Neural crest cell (in vitro differentiated cells): ENCODE data around the gene RNF212. TPM values are rescaled to one million over a fixed set of nuclear protein-coding genes. Genes with fewer than 3 reads are reported as not detected.

ENCODE experiments used
- DNase-seq: peaks from one replicate; pipeline ENCODE4 v3.0.0; 2021; ENCODE audit warnings: low read depth, mixed read lengths, low spot score
- H3K27ac Mint-ChIP-seq: one replicate; pipeline ENCODE4 v1.8.0; 2021; ENCODE audit warnings: mild to moderate bottlenecking, mixed read lengths; ENCODE audit not compliant: unreplicated experiment
- H3K27me3 Mint-ChIP-seq: 2 replicates; pipeline ENCODE4 v1.8.0; 2021; ENCODE audit warnings: low read depth, mild to moderate bottlenecking, mixed read lengths
- H3K36me3 Mint-ChIP-seq: 2 replicates; pipeline ENCODE4 v1.8.0; 2021; ENCODE audit warnings: low read depth, mild to moderate bottlenecking, mixed read lengths
- H3K4me1 Mint-ChIP-seq: 2 replicates; pipeline ENCODE4 v1.8.0; 2021; ENCODE audit warnings: mixed read lengths
- H3K4me3 Mint-ChIP-seq: one replicate; pipeline ENCODE4 v1.8.0; 2021; ENCODE audit warnings: mild to moderate bottlenecking, mixed read lengths
- H3K9me3 Mint-ChIP-seq: 2 replicates; pipeline ENCODE4 v1.8.0; 2021; ENCODE audit warnings: mixed read lengths
- total RNA-seq: library from RNA; stranded (reverse); gene quantifications from 2 replicates; pipeline ENCODE4 v1.2.1, GENCODE V29; 2021
- TF ChIP-seq, protein P1 (sequence below): fragments of 200-600 bp; sonication (generic); conservative IDR thresholded peaks from 2 replicates; pipeline ENCODE4 v1.5.0; 2021; ENCODE audit warnings: antibody characterized with exemption, mild to moderate bottlenecking

RNF212 gene
- total RNA-seq, 1 donor from 2014 or later, result 2.7 TPM

DNA sequence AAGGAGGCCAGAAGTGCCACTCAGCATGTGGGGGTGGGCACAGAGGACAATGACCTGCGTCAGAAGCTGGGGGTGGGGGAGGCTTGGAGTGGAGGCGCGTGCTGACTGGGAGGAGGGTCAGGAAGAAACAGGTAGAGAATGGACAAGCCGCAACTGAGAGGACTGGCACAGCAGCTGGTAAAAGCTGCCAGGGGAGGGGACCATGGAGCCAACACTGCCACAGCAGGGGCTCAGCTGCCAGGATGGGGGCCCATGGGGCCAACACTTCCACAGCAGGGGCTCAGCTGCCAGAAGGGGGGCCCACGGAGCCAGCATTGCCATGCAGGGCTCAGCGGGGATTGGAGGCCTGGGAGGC is 19.1 kb downstream of the RNF212 start:
- H3K36me3 Mint-ChIP-seq, result peaks cover under 1% of the 10 kb centered on the region
- no peaks in the 10 kb centered on the region for H3K27me3 Mint-ChIP-seq
- no peak overlapping the region for H3K4me3 Mint-ChIP-seq
- no peaks in the 10 kb centered on the region for H3K4me1 Mint-ChIP-seq
- no peak for DNase-seq
- H3K9me3 Mint-ChIP-seq, result peaks cover 2% of the 10 kb centered on the region
- no peak overlapping the region for H3K27ac Mint-ChIP-seq
- TF ChIP-seq, protein P1, sequence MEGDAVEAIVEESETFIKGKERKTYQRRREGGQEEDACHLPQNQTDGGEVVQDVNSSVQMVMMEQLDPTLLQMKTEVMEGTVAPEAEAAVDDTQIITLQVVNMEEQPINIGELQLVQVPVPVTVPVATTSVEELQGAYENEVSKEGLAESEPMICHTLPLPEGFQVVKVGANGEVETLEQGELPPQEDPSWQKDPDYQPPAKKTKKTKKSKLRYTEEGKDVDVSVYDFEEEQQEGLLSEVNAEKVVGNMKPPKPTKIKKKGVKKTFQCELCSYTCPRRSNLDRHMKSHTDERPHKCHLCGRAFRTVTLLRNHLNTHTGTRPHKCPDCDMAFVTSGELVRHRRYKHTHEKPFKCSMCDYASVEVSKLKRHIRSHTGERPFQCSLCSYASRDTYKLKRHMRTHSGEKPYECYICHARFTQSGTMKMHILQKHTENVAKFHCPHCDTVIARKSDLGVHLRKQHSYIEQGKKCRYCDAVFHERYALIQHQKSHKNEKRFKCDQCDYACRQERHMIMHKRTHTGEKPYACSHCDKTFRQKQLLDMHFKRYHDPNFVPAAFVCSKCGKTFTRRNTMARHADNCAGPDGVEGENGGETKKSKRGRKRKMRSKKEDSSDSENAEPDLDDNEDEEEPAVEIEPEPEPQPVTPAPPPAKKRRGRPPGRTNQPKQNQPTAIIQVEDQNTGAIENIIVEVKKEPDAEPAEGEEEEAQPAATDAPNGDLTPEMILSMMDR, result no peak

DNA sequence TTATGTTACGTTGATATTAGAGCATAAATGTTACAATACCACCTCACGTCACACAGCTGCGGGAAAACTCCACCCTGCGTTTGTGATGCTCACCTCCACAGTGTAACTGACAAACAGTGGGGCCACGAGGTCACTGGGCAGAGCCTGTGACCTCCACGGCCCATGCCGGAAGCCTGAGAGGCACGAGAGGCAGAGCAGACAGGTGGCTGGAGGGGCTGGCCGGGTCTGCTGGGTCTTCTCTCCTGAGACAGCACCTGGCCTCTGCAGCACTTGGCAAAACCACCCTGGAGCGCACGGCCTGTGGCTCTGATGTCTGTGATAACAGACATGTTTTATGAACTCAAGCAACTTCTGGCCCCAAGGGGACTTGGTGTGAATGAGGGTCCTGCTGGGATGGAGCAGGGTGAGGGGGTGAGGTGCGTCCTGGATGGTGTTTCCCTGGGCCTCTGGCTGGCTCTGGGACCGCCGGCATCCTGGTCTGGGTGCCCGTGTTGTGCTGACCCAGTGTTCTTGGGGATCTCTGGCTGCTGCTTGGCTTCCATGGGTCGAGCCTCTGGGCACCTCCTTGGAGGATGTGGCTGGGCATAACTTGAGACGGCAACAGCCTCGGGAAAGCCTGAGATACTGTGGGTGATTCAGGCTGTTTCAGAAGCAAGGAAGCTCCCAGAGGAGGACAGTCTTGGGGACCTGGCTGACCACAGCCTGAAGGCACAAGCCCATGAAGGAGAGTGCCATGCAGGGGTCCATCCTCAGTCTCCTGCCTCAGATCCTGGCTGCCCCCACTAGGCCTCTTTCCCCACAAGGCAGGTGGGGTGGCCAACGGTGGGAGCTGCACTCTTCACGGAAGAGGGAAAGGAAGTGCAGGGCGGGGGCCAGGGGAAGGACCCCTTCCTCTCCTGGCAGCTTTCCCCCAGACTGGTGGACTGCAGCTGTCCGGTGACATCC is 19.7 kb downstream of the RNF212 start:
- DNase-seq, result no peak
- peaks cover 3% of the 10 kb centered on the region for H3K36me3 Mint-ChIP-seq
- TF ChIP-seq, protein P1, result no peak

DNA sequence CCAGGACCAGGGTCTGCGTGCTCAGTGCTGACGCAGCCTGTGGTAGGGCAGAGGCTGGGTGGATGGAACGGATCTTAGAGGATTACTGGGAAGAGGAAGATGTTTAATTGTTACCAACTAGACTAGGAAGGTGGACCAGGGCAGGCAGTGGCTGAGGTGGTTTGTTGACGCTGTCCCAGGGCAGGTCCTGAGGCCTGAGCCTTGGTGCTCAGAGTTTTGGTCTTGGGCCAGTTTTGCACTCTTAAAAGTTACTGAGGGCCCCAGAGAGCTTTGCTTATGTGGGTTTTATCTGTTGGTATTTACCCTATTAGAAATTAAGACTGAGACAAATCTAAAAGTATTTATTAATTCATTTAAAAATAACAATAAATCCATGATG is 20.4 kb downstream of the RNF212 start:
- peaks cover 5% of the 10 kb centered on the region for H3K9me3 Mint-ChIP-seq
- no peaks in the 10 kb centered on the region for H3K4me1 Mint-ChIP-seq
- H3K27ac Mint-ChIP-seq, result no peak overlapping the region
- no peaks in the 10 kb centered on the region for H3K27me3 Mint-ChIP-seq
- H3K36me3 Mint-ChIP-seq, result peaks cover 4% of the 10 kb centered on the region
- no peak overlapping the region for H3K4me3 Mint-ChIP-seq
- TF ChIP-seq, protein P1, result no peak
- no peak for DNase-seq

More for the DNA sequence above, 19.7 kb downstream of the RNF212 start:
- Mint-ChIP-seq H3K27ac (peak overlapping the region; percentile 29), H3K9me3 (peaks cover 3% of the 10 kb centered on the region), H3K4me3 (no peak overlapping the region), H3K4me1 (no peaks in the 10 kb centered on the region), H3K27me3 (no peaks in the 10 kb centered on the region)

DNA sequence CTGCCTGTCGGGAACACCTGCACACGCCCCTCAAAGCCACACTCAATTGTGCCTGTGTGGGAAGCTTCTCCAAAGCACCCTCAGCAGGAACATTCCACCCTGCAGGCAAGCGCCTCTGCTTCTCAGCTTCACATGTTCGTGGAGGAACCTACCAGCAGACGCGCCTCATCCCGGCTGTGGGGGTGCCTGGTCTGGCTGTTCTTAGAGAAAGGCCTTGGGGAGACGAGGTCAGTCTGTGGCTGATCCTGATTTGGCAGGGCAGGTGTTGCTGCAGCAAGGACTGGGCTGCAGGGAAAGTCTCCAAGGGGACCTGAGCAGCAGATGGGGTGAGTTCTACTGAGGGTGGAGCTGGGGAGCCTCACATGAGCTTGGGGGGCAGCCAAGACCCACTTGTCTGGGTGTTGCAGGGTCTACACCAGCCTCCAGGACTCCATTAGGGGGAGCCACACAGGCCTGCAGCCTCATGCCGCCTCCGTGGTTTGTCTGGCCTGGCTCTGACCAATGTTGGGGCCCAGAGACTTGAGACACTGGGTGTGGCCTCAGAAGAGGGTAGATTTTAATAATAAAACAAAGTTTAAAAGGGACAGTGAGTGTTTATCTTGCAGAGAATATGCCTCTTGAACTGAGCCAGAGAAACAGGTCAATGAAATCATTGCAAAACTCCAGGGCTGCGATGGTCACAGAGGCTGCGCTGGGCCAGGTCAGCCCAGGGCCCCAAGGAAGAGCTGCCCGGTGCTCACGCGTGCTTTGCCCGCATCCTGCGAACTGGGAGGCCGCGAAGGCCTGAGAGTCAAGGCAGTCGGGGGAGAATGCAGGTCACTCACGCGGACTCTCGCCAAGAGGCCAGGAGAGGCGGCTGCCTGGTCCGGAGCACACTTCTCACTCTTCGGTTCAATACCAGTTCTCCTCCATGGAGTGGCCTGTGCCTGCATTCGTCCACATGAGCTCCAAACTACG is 21.1 kb downstream of the RNF212 start:
- Mint-ChIP-seq H3K36me3 (peaks cover 6% of the 10 kb centered on the region), H3K9me3 (peaks cover 8% of the 10 kb centered on the region)
- no peak for DNase-seq

DNA sequence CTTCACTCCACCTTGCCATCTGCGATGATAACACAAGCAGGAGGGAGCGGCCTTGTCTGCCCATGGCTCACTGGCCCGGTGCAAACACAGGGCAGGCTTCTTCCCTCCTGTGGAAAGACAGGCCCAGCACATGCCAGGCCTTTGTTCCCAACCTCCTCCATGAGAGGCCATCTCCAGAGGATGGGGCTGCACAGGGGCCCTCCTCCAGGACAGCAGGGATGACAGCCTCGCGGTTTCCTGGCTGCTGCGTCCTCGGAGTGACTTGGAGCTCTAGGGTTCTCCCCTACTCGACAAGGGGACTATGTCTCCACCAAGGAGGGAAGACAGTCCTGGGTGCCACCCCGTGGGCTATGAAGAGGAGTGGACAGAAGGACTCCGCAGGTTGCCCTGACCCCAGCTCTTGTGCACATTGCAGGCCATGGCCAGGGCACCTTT is 21.8 kb downstream of the RNF212 start:
- no peak overlapping the region for H3K4me3 Mint-ChIP-seq
- no peaks in the 10 kb centered on the region for H3K4me1 Mint-ChIP-seq
- peak overlapping the region; percentile 91 for H3K27ac Mint-ChIP-seq
- TF ChIP-seq, protein P1, result no peak
- H3K27me3 Mint-ChIP-seq, result no peaks in the 10 kb centered on the region
- peaks cover 8% of the 10 kb centered on the region for H3K9me3 Mint-ChIP-seq
- H3K36me3 Mint-ChIP-seq, result peaks cover 6% of the 10 kb centered on the region
- no peak for DNase-seq

More for the DNA sequence above, 21.1 kb downstream of the RNF212 start:
- H3K4me1 Mint-ChIP-seq, result no peaks in the 10 kb centered on the region
- H3K27ac Mint-ChIP-seq, result no peak overlapping the region
- TF ChIP-seq, protein P1, result no peak
- no peaks in the 10 kb centered on the region for H3K27me3 Mint-ChIP-seq
- H3K4me3 Mint-ChIP-seq, result no peak overlapping the region
